Measurements from ENCODE around the gene ATP5IF1.

DNA sequence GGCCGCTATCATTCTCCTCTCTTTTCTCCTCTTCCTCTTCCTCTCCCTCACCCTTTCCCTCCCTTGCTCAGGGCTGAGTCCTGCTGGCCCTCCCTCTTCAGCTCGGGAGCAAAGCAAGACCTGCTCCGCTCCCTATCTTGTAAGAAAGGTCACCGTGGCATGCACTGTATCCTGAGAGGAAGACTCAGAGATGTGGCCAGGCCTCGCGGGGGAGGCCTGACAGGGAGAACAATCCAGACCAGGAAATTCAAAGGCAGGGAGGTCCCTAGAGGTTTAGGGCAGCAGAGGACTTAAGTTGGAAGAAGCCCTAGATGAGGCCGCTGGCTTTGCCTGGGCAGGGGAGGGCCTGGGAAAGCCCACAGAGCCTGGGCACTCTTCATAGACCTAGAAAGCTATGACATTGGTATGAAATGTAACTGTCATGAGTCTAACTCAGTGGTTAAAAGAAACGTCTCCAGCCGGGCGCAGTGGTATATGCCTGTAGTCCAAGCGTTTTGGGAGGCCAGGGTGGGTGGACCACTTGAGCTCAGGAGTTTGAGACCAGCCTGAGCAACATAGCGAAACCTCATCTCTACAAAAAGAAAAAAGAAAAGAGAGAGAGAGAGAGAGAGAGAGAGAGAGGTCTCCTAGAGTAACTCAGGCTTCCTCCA, 44.8 kb upstream of the ATP5IF1 start:
- TF ChIP-seq, protein P1, sequence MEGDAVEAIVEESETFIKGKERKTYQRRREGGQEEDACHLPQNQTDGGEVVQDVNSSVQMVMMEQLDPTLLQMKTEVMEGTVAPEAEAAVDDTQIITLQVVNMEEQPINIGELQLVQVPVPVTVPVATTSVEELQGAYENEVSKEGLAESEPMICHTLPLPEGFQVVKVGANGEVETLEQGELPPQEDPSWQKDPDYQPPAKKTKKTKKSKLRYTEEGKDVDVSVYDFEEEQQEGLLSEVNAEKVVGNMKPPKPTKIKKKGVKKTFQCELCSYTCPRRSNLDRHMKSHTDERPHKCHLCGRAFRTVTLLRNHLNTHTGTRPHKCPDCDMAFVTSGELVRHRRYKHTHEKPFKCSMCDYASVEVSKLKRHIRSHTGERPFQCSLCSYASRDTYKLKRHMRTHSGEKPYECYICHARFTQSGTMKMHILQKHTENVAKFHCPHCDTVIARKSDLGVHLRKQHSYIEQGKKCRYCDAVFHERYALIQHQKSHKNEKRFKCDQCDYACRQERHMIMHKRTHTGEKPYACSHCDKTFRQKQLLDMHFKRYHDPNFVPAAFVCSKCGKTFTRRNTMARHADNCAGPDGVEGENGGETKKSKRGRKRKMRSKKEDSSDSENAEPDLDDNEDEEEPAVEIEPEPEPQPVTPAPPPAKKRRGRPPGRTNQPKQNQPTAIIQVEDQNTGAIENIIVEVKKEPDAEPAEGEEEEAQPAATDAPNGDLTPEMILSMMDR (IDR thresholded peaks at IDR 0.05 in 4 of 5, conservative IDR thresholded peaks at IDR 0.05 in 1 of 5): no peak
- TF ChIP-seq POLR2A (IDR thresholded peaks at IDR 0.05): no peak
